Suprapubic skin (tissue), 4 donors: ENCODE data around the gene PRSS33.

Experiments used
- CTCF ChIP-seq, 2 donors: fragments of 200-600 bp in 1 of 2; fragments of 450-650 bp in 1 of 2; sonication (generic) in 1 of 2; IDR thresholded peaks; one replicate each; pipeline ENCODE4 v1.5.1; 2016 to 2019; ENCODE audit warnings: antibody characterized with exemption in 2 of 2, mild to moderate bottlenecking in 1 of 2, moderate library complexity in 1 of 2
- POLR2A ChIP-seq, 2 donors: fragments of 450-650 bp; IDR thresholded peaks; one replicate each; pipeline ENCODE4 v1.6.1; 2017; ENCODE audit warnings: antibody characterized with exemption in 2 of 2, mild to moderate bottlenecking in 2 of 2, moderate library complexity in 2 of 2
- POLR2AphosphoS5 ChIP-seq, 3 donors: sonication (generic); formaldehyde crosslinking; IDR thresholded peaks; one replicate each; pipeline ENCODE4 v1.6.1; 2017; ENCODE audit warnings: antibody characterized with exemption in 3 of 3

- TF ChIP-seq POLR2A (IDR thresholded peaks at IDR 0.05) (no peak), CTCF (IDR thresholded peaks at IDR 0.05) (no peak), POLR2AphosphoS5 (IDR thresholded peaks at IDR 0.05) (no peak)
These were observed 23.3 kb upstream of the PRSS33 start for GRCh38 chr16:2810651-2811050.
